Effector memory CD4-positive, alpha-beta T cell (primary cell): Measurements from ENCODE around the gene ASXL1.
"Not testable (repeated sequence)": the region's sequence is repeated elsewhere in the genome, so short reads cannot be mapped to it uniquely, and the experiment has no call there.

Experiments
- DNase-seq, 3 donors: peaks; one replicate each; pipeline ENCODE4 v3.0.0-alpha.2; 2020
- H3K27ac ChIP-seq: 2 replicates; pipeline ENCODE4 v1.7.0; 2013; ENCODE audit warnings: mild to moderate bottlenecking, low read length, moderate library complexity; ENCODE audit not compliant: insufficient read depth, poor library complexity, severe bottlenecking
- H3K27me3 ChIP-seq: replicated peaks from 2 replicates; pipeline ENCODE4 v1.7.0; 2013; ENCODE audit warnings: mild to moderate bottlenecking, low read length; ENCODE audit not compliant: insufficient read depth, control insufficient read depth, poor library complexity, severe bottlenecking
- H3K36me3 ChIP-seq: 2 replicates; pipeline ENCODE4 v1.7.0; 2013; ENCODE audit warnings: mild to moderate bottlenecking, low read length, moderate library complexity; ENCODE audit not compliant: control insufficient read depth, insufficient read depth
- H3K4me1 ChIP-seq: 2 replicates; pipeline ENCODE4 v1.7.0; 2013; ENCODE audit warnings: low read length, mild to moderate bottlenecking; ENCODE audit not compliant: control insufficient read depth, insufficient read depth, poor library complexity, severe bottlenecking
- H3K4me3 ChIP-seq: 2 replicates; pipeline ENCODE4 v1.7.0; 2013; ENCODE audit warnings: low read length, low read depth, mild to moderate bottlenecking; ENCODE audit not compliant: insufficient read depth, poor library complexity, severe bottlenecking
- H3K9me3 ChIP-seq: 2 replicates; pipeline ENCODE4 v1.7.0; 2013; ENCODE audit warnings: mild to moderate bottlenecking, low read length, moderate library complexity; ENCODE audit not compliant: control insufficient read depth

Gene ASXL1

DNA sequence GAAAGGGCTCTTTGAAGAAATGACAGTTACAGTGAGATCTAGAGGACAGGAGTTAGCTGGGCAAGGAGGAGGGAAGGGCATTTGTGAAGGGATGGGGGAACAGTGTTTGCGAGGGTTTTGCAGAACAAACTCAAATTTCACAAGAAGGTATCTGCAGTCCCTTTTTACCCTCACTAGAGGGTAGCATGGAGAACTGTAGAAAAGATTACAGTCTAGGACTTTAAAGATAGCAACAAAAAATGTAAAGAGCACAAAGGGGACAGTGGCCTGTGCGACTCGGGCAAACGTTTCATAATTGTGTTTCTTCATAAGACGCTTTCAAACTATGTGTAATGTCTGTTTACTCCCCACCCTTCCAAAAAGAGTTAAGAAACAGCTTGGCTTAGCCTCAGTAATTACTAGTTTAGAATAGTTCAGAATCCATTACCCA lies 21.2 kb upstream of the ASXL1 start:
- no peak overlapping the region for H3K4me3 ChIP-seq
- peaks cover 15% of the 10 kb centered on the region for H3K4me1 ChIP-seq
- H3K27me3 ChIP-seq: no peaks in the 10 kb centered on the region
- H3K27ac ChIP-seq: no peak overlapping the region
- H3K9me3 ChIP-seq: no peaks in the 10 kb centered on the region
- no peaks in the 10 kb centered on the region for H3K36me3 ChIP-seq
- no peak for DNase-seq

DNA sequence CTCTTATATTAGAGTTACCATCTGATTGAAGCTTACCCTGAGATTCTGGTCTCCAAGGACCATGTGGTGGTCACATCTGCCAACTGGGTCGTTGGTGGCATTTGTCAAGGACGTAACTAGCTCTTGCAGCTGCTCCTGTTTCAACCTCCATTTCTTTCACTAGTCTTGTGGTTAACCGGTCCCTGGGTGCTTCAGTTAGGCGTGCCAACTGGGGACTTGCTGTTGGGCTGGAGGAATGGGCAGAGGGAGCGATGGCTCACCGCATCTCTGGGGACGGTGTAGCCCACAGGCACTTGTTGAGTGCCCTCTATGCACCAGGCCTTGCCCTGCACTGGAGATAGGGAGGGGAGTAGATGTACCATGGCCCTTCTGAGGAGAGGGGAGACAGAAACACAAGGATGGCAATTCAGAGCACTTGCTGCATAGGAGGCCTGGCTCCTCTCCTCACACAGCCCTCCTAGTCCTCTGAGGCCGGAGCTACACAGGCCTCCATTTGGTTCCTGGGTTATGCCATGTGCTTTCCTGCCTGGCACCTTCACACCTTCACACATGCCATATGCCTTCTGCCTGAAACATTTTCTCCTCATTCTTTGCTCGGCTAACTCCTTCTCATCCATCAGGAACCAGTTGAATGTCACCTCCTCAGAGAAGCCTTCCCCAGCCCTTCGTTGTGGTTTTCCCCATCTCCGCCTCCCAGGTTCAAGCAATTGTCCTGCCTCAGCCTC lies 20.0 kb upstream of the ASXL1 start:
- no peak overlapping the region for H3K4me3 ChIP-seq
- H3K4me1 ChIP-seq: peaks cover 12% of the 10 kb centered on the region
- no peaks in the 10 kb centered on the region for H3K9me3 ChIP-seq
- no peak overlapping the region for H3K27ac ChIP-seq
- DNase-seq: no peak
- H3K27me3 ChIP-seq: no peaks in the 10 kb centered on the region
- no peaks in the 10 kb centered on the region for H3K36me3 ChIP-seq

DNA sequence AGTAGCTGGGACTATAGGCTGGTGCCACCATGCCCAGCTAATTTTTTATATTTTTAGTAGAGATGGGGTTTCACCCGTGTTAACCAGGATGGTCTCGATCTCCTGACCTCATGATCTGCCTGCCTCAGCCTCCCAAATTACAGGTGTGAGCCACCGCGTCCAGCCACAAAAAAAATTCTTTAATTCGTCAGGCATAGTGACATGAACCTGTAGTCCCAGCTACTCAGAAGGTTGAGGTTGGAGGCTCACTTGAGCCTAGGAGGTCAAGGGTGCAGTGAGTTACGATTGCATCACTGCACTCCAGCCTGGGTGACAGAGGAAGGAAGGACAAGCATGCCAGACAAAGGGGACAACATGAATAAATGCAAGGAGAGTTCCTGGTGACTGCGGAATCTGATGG lies 19.5 kb upstream of the ASXL1 start:
- Histone ChIP-seq H3K27ac (no peak overlapping the region), H3K36me3 (no peaks in the 10 kb centered on the region), H3K27me3 (no peaks in the 10 kb centered on the region), H3K4me1 (peaks cover 11% of the 10 kb centered on the region), H3K4me3 (no peak overlapping the region), H3K9me3 (no peaks in the 10 kb centered on the region)
- no peak for DNase-seq

DNA sequence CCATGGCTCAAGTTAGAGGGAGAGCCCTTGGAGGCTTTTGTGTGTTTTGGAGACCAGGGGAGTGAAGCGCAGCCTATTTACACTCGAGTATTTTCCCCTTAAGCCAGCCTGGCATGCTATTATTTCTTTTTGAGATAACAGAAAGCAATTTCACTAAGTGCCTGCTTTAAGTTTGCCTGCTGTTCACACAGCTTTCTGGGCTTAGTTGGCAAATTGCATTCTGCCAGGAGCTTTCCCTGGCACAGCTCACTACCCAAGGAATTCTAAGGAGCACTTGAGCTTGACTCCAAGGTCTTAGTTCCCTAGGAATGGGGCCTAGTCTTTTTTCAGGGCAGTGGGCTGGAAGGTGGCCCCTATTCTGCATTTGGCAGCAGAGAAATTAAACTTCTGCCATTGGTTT lies 19.0 kb upstream of the ASXL1 start:
- Histone ChIP-seq H3K27ac (no peak overlapping the region), H3K4me1 (peaks cover 6% of the 10 kb centered on the region), H3K4me3 (no peak overlapping the region), H3K9me3 (no peaks in the 10 kb centered on the region), H3K36me3 (no peaks in the 10 kb centered on the region), H3K27me3 (no peaks in the 10 kb centered on the region)
- no peak for DNase-seq

DNA sequence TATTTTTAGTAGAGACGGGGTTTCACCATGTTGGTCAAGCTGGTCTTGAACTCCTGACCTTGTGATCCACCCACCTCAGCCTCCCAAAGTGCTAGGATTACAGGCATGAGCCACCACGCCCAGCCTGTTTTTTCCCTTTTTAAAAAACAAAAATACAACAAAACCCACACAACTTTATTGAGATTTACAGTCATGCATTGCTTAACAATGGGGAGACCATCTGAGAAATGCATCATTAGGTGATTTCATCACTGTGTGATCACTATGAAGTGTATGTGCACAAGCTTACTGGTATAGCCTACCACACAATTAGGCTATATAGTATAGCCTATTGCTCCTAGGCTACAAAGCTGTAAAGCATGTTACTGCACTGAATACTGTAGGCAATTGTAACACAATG lies 17.1 kb upstream of the ASXL1 start:
- H3K4me3 ChIP-seq, H3K27me3 ChIP-seq, H3K36me3 ChIP-seq, DNase-seq, H3K27ac ChIP-seq, H3K4me1 ChIP-seq, H3K9me3 ChIP-seq: not testable (repeated sequence)

DNA sequence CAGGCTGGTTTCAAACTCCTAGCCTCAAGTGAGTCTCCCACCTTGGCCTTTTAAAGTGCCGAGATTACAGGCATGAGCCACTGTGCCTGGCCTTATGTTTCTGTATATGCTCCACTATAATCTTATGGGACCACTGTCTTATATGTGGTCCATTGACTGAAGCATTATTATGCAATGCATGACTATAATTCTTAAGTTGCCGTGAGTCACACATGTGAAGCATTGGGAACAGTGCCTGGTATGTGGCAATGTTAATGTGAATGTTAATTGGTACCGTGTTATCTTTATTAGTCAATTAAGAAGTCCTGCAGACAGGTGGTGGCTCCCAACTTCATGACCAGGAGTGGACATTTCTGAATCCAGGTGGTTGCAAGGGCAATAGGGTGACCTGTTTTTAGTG lies 14.7 kb upstream of the ASXL1 start:
- Histone ChIP-seq H3K9me3 (no peaks in the 10 kb centered on the region), H3K27me3 (no peaks in the 10 kb centered on the region), H3K27ac (no peak overlapping the region), H3K4me1 (no peaks in the 10 kb centered on the region), H3K36me3 (no peaks in the 10 kb centered on the region), H3K4me3 (no peak overlapping the region)
- no peak for DNase-seq

DNA sequence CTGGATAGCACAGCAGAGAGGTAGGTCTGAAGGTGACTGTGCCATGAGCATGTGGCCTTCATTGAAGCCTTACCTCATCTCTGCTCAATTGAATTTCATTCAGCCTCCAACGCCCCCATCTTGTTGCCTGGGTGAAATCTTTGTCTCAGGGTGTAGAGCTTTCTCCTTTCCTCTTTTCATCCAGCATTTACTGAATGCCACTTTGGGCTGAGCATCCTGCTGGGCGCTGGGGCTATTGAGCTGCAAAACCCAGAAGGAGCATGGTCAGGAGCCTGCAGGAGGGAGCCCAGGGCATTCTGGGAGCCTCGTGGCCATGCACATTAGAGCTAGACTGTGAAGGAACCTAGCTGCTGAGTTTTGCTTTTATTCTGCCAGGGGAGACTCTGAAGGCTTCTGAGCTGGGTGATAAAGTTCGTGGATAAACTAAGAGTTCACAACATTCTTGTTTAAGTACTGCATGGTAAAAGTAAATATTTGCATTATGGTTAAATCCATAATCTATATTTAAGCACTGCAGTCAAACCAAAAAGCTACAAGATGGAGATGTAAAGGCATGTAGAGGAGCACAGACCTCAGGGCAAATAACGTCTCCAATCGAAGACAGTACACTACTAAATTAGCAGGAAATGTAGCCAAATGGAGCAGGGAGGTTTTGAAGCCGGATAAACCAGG lies 13.2 kb upstream of the ASXL1 start:
- Histone ChIP-seq H3K4me3 (no peak overlapping the region), H3K9me3 (no peaks in the 10 kb centered on the region), H3K27ac (no peak overlapping the region), H3K36me3 (no peaks in the 10 kb centered on the region), H3K4me1 (no peaks in the 10 kb centered on the region), H3K27me3 (no peaks in the 10 kb centered on the region)
- no peak for DNase-seq

DNA sequence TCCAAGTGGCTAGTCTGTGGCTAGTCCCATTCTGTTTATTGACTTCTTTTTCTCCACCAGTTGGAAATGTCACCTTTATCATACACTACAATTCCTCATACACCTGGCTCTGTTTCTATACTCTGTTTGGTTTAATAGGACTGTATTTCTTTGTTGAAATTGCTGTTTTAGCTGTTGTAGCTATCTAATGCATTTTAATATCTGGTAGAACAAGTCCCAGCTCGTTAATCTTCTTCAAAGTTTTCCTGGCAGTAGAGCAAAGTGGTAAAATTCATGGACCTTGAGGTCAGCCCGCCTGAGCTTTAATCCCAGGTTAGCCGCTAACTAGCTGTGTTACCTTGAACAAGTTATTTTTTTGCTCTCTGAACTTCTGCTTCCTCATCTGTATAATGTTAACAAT lies 9.9 kb upstream of the ASXL1 start:
- DNase-seq: no peak
- Histone ChIP-seq H3K36me3 (no peaks in the 10 kb centered on the region), H3K4me1 (no peaks in the 10 kb centered on the region)

DNA sequence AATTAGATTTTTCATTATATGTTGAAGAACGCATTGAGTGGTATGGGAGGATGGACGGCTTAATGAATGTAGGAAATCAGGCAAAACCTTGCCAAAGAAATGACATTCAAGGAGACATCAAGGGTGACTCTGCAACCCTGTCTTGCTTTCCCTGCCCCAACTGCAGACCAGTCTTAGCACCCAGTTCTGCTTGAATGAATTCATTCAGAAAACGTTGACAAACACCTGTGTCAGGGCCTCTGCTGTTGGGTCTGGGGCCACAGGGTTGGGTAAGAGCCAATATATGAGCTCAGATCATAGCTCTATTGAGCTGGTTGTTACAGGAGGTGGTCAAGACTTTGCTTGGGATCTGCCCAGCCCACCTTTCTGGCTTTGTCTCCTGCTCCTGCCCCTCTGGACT lies 7.7 kb upstream of the ASXL1 start:
- no peaks in the 10 kb centered on the region for H3K9me3 ChIP-seq
- no peaks in the 10 kb centered on the region for H3K4me1 ChIP-seq
- no peak overlapping the region for H3K27ac ChIP-seq
- H3K27me3 ChIP-seq: no peaks in the 10 kb centered on the region
- no peak for DNase-seq
- H3K4me3 ChIP-seq: no peak overlapping the region
- no peaks in the 10 kb centered on the region for H3K36me3 ChIP-seq

More for the DNA sequence above, 9.9 kb upstream of the ASXL1 start:
- Histone ChIP-seq H3K9me3 (no peaks in the 10 kb centered on the region), H3K27me3 (no peaks in the 10 kb centered on the region), H3K27ac (no peak overlapping the region), H3K4me3 (no peak overlapping the region)

DNA sequence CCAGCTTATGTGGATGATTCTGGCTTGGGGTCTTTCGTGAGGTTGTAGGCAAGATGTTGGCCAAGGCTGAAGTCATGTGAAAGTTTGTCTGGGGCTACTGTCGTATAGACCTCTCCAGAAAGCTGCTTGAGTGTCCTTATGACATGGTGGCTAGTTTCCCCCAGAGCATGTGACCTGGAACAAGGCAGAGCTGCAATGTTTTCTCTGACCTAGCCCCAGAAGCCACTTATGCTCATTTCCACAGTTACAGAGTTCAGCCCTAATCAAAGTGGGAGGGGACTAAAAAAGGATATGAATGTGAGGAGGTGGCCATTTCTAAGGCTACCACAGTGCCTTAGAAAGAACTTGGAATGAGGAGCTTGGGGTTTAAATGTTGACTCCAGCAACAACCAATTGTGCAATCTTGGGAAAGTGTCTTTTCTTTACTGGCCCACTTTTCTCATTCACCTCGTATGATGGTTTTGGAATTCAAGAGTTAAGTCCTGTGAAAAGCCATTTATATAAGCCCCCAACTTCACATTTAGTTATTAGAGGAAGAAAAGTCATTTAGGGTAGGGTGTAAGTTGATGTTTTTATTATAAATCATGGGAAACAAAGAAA lies 5.9 kb upstream of the ASXL1 start:
- no peaks in the 10 kb centered on the region for H3K27me3 ChIP-seq
- no peak for DNase-seq
- no peak overlapping the region for H3K27ac ChIP-seq

More for the DNA sequence above, 5.9 kb upstream of the ASXL1 start:
- H3K4me1 ChIP-seq: peaks cover 1% of the 10 kb centered on the region
- no peak overlapping the region for H3K4me3 ChIP-seq
- H3K9me3 ChIP-seq: no peaks in the 10 kb centered on the region
- H3K36me3 ChIP-seq: no peaks in the 10 kb centered on the region
